Spleen (tissue), 7 donors: ENCODE measurements around the gene OR2T33.

ENCODE experiments used
- CTCF ChIP-seq, 11 experiments: fragments of 200-600 bp in 7 of 11; fragments of 450-650 bp in 4 of 11; sonication (generic) in 4 of 11; IDR thresholded peaks in 8 of 11; conservative IDR thresholded peaks in 3 of 11; 1 replicate in 7 of 11; 2 replicates in 4 of 11; pipeline versions ENCODE4 v1.4.0 to v1.8.0; 2016 to 2021; ENCODE audit warnings: antibody characterized with exemption in 11 of 11, inconsistent platforms in 4 of 11, mild to moderate bottlenecking in 1 of 11
- POLR2A ChIP-seq, 3 donors: fragments of 450-650 bp; IDR thresholded peaks; one replicate each; pipeline ENCODE4 v1.5.1; 2017; ENCODE audit warnings: antibody characterized with exemption in 3 of 3, mild to moderate bottlenecking in 1 of 3
- POLR2AphosphoS5 ChIP-seq, 3 donors: sonication (generic); formaldehyde crosslinking; IDR thresholded peaks; one replicate each; pipeline ENCODE4 v1.5.1; 2017; ENCODE audit warnings: antibody characterized with exemption in 3 of 3
- donor health status: DM: no; HTN: no; CAD: no; lungs with moderate emphysema.
- donor health status: DM: no; HTN: no; CAD: no.
- donor health status: DM: no; HTN: no; CAD: no.

DNA sequence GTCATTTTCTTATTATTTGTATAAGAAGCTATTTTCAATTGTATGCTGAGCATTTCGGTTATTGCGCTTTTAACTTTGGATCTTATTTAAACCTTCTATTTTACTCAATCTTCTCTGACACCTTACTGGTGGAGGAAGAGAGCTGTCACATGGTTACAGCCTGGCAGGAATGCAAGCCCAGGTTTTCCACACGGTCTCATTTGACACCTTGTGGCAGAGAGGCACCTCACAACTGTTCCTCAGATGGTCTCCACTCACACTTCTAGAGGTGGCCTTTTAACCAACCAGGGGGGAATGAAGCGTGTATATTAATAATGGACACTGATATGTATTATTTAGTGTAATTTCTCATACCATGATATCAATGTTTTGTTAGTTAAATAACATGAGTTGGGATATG is 9.6 kb downstream of the OR2T33 start:
- TF ChIP-seq CTCF (IDR thresholded peaks at IDR 0.05 in 8 of 11, conservative IDR thresholded peaks at IDR 0.05 in 3 of 11): no peak
- TF ChIP-seq POLR2A (IDR thresholded peaks at IDR 0.05): no peak
- no peak for TF ChIP-seq POLR2AphosphoS5 (IDR thresholded peaks at IDR 0.05)
